HG03108 (cell line): ENCODE data around the gene TXLNG.

ENCODE experiments used
- ATAC-seq: cut with Tn5 transposase; IDR thresholded peaks from one replicate; pipeline ENCODE4 v1.9.1; 2021; ENCODE audit warnings: moderate library complexity; ENCODE audit not compliant: unreplicated experiment

The TXLNG gene

DNA sequence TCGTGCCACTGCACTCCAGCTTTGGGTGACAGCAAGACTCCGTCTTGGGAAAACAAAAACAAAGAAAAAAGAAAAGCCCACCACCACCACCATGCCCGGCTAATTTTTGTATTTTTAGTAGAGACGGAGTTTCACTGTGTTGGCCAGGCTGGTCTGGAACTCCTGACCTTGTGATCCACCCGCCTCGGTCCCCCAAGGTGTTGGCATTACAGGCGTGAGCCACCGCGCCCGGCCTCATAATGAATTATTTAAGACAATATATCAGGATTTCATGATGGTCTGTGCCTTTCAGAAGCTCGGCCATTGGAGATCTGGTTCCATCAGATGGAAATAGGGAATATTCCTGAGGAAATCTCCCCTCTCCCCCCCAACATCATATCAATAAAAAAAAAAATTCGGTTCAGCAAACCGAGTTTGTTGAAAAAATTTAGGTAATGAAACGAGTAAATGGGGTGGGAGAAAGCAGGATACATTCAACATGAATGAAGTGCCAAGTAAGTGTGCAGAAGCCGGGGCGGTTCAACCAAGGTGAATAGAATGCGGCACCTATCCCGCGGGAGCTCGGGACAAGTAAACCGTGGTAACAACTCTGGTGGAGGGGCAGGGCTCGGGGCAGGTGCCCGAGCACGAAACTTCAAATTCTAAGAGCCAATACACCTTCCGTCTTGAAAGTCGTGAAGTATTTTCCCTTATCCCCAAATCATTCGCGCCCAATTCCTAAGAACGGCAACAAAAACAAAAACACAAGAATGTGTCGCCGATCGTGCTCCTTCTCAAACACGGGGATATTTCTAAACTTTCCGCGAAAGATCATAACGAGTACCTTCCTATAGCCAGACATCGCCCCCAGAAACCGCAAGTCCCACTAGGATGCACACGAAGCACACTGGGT is 773 bp upstream of the TXLNG start:
- no peak for ATAC-seq

DNA sequence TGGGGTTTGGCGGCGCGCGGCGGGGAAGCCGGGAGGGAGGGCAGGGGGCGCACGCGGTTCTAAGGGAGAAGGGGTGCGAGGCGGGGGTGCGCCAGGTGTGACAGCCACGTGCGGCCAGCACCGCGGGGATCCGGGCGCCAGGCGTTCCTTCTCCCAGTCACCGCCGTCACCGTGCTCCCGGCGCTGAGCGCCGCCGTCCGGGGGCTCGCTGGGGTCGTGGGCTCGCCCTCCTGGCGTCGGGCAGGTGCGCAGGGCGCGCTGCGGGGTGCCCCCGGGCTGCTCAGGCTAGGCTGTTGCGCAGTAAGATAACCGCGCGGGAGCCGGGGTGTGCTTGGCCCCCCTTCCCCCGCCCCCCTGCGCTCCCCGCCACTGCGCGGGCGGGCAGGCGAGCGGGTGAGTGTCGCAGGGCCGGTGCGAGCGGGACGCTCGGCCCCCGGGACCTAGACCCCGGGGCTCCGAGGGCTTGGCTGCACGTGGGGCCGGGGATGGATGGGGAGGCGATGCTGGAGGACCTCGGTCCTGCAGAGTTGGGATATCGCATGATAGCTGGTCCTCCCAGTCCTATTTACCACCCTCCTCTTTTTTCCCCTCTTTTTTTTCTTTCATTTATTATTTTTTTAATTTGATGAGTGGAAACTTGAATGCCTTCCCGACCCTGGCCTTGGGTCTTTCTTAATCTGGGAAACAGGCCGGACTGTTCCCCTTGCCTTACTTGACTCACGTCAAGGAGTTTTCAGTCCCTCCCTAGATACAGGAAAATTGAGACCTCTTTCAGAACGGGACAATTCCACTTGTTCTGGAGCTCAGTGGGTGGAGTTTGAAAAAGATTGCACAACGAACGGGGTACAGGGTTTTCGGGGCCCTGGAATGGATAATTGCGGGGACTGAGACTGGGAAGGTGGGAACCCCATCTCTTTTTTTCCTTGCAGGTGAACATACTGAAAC is 797 bp downstream of the TXLNG start:
- ATAC-seq = no peak

DNA sequence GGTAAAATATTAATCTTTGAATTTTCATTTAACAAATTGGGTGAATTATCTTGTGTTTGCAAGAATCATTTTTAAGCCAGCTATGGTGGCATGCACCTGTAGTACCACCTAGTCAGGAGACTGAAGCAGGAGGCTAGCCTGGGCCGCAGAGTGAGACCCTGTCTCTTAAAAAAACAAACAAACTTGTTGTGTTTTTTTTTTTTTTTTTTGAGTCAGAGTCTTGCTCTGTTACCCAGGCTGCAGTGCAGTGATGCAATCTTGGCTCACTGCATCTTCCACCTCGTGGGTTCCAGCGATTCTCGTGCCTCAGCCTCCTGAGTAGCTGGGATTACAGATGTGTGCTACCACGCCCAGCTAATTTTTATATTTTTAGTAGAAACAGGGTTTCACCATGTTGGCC is 2.2 kb downstream of the TXLNG start:
- ATAC-seq = no peak

DNA sequence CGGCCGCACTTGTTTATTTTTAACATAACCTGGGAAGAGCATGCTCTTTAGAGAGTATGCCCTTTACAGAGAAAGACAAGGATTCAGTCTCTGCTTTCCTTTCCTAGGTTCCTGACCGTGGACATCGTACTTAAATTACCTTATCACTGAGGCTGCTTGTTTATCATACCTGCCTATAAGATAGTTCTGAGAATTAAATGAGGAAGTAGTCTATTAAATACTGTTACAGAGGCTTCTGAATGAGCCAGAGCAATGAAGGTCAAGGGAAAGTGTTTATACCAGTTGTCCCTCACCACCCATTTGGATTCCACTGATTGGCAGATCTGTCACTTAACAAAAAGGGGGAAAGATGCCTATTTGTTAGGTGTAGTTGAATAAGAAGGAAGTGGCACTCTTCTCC is 10.0 kb downstream of the TXLNG start:
- no peak for ATAC-seq

DNA sequence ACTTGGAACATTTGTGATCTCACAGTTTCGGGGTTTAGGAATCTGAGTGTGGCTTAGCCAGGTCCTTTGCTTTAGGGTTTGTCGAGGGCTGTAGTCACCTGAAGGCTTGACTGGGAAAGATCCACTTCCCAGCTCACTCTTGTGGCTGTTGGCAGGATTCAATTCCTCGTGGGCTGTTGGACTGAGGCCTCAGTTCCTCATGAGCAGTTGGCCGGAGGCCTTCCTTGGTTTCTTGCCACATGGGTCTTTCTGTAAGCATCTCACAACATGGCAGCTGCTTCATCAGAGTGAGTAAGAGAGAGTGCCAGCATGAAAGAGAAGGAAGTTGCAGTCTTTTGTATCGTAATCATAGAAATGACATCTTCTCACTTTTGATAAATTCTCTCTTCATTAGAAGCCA is 11.1 kb downstream of the TXLNG start:
- ATAC-seq = no peak

DNA sequence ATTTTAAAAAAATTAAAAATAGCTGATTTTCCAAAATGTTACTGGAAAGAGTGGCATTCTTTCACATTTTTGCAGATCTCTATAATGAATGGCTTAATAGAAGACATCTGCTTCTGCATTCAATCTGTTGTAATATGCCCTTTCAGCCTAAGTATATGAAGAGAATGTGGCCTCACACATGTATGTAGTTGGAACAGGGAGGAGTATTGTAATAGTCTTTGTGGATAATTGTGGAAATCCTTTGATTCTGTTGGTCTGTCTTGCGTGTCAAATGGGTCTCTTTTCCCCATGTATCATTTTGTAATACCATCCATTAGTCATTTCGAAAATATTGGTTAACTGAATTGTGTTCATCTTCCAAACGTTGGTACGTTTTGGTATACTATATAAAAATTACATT is 11.6 kb downstream of the TXLNG start:
- ATAC-seq = no peak

DNA sequence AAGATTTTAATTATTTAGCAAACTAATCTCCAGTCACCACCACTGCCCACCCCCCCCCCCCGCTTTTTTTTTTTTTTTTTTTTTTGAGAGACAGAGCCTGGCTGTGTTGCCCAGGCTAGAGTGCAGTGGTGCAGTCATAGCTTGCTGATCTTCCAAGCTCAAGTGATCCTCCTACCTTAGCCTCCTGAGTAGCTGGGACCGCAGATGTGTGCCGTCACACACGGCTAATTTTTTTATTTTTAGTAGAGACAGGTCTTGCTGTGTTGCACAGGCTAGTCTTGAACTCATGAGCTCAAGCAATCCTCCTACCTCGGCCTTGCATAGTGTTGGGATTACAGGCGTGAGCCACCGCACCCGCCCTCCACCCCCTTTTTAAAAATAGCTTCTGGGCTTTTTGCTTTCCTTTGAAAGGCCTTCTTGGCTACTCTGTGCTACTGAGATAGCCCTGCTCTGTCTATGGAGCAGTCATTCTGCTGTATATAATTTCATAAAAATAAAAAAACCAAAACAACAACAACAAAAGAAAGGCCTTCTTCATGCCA is 18.7 kb downstream of the TXLNG start:
- peak; percentile 61 for ATAC-seq

DNA sequence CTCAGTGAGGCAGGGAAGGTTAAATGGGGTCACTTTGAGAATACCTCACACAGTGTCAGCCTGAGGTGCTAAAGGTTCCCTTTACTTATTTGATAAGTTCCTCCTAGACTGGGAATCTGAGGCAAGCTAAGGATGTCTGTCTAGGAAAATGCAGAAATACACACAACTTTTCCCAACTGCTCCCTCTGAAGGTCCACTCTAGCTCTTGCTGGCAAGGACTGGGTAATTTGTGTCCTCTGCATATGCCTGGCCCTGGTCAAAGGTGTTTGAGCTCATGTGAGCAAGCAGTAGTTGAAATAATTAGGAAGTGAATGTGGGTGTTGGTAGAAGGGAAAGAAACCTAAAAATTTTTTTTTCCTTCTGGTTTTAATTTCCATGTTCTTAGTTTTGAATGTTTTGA is 21.3 kb downstream of the TXLNG start:
- no peak for ATAC-seq

DNA sequence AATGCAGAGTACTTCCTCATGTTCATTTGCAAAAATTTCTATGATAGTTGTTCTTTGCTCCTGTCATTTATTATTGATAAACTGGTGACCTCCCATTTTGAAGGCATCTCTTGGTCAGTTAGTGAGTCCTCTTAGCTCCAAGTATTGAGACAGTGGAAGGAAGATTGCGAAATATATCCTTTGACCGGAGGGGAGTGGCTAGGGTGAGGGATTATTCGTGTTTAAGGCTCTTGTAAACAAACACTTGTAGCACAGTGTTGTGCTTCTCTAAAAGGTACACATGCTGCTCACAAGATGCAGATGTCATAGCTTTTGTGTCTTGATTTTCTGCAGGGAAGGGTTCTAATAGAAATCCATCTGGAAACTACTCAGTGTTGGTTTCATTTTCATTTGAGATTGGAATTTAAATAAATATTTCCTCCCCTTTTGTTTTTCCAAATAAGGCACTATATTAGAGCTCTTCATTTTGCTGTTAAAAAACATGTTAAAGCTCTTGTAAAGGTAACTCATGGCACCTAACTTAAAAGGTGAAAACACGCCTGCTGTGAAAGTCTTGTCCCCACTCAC is 21.8 kb downstream of the TXLNG start:
- ATAC-seq = no peak

DNA sequence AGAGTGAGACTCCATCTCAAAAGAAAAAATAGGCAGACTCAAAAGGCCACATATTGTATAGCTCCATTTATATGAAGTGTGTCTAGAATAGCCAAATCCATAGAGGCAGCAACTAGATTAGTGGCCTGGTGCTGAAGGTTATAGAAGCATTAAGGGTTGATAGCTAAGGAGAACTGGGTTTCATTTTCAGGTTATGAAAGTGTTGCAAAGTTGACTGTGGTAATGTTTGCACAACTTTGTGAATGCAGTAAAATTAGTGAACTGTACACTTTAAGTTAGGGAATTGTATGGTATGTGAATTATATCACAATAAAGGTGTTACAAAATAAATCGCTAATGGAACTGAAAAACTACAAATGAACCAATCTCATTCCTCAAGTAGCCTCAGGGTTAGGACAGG is 28.3 kb downstream of the TXLNG start:
- no peak for ATAC-seq

DNA sequence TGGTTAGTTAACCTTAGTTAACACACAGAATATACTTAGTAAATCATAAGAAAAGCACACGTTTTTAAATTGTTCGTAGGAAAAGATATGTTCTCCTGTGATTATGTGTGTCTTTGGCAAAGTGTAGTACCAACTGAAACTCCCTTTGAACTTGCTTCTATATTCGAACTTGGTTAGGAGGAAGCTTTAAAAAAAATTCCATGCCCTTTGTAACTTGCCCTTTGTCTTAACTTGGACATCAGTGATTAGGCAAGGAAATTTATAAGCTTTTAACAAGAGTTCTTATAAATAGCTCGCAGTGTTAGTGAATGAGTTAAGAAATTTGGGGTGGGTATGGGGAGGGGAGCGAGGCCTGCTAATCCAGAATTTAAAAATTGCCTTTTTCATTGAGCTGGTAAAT is 33.4 kb downstream of the TXLNG start:
- ATAC-seq = no peak

DNA sequence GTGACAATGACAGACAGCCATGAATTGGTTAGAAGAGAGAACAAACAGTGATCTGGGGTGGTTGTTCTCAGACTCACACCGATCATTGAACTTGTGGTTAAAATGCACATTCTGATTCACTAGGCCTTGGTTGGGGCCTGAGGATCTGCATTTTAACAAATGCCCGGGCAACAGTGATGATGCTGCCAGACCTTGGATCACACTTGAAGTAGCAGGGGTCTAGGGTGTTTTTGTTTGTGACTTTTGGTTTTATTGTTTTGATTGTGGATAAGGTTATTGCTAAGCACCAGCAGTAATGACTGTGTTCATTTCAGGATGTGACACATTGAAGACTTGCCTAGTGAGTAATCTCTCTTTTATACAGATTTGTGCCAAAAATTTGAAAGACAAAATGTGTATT is 36.5 kb downstream of the TXLNG start:
- ATAC-seq = no peak

DNA sequence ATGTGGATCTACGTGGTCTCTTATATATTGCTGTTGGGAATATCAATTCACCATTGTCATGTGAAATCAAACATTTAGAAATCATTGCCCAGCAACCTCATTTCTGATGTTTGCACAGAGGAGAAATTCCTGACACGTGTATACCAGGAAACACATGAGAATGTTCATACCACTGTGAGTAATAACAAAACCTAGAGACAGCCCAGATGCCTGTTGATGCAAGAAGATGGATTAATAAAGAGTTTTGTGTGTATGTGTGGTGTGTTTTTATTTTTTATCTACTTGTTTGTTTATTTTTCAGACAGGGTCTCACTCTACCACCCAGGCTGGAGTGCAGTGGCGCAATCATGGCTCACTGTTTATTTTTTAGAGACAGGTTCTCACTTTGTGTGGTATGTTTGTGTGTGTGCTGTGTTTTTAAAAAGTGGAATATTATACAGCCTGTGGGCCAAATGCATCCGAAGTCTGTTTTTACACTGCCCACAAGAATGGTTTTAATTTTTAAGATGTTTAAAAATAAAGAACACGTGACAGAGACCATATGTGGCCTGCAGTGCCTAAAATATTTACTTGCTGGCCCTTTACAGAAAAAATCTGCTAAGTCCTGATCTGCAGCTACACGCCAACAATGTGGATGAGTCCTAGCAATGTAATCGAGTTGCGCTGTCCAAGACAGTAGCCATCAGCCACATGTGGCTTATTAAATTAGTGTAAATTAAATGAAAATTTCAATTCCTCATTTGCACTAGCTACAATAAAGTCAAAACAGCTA is 39.2 kb downstream of the TXLNG start:
- ATAC-seq = no peak

DNA sequence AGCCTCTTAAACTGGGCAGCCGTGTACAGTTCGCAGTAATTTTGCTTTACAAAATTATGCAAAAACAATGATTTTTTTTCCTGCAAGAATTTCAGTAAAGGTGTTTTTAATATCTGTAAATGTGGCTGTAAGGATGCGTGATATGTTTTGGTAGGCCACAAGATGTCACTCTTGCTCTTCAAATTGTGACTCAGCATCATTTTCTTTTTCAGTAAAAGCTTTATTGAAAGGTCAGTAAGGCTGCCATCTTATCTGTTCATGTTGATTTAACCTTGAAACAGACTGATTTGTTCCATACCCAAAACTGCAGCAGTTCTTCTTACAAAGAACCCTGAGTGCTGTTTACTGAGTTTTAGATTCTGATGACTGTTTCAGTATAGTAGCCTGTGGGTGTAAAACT is 39.9 kb downstream of the TXLNG start:
- ATAC-seq = no peak

DNA sequence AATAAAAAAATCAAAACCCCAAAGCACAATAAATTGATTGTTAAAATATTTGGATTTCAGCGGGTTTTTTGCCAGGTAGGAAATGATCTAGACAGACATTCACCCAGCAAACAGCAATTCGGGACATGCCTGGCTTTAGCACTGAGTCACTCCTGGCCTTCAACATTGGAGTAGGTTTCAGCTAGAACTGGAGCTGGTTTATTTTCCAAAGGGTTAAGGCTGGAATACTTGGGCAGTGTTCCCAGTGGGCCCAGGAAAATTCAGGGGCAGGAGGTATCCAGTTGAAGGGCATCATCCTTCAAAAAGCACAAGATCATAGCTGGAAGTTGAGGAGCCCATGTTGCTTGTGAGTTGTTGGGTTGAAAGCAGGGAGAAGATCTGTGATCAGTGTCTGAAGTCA is 41.0 kb downstream of the TXLNG start:
- no peak for ATAC-seq

DNA sequence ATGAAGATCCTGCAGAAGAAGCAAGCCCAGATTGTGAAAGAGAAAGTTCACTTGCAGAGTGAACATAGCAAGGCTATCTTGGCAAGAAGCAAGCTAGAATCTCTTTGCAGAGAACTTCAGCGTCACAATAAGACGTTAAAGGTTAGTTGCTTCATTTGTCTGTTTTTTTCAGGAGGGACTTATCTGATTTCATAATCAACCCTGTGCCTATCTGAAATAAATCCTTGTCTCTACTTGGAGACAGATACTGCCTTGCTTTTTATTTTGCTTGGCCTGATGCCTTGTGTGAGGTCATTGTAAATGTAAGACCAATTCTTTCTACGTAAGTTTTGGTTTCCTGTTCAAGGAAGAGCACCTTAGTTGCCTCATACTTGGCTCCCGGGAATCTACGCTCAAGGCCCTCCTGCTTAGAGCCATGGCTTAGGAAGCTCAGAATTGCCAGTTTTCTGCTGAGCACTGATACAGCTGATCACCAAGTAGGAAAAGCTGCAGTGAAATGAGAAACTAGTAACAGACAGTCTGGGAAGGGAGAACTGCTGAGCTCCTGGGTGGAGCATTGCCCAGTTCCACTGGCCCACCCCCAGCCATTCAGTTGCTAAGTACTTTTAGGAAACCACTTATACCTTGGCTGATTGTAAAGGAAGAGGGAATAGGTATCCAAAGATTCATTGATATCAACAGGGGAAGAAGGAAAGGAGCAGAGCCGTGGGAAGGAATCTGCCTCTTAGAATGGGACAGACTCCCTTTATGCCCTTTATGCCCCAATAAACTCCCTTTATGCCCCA is 42.0 kb downstream of the TXLNG start:
- no peak for ATAC-seq

DNA sequence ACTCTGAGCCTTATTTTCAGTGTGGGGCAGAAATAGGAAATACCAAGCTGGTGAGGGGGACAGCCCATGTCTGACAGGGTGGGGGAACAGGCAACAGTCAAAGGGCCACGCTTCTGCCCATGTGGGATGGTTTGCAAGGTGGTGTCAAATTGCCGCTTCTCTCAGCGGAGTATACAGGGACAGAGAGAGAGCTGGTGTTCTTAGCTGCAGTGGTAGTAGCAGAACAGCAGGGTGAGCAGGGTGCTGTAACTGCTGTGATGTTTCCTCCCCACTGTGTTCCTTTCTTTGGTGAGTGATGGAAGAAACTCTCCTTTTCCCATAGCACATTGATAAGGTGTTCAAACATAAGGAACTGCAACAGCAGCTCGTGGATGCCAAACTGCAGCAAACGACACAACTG is 46.0 kb downstream of the TXLNG start:
- no peak for ATAC-seq

DNA sequence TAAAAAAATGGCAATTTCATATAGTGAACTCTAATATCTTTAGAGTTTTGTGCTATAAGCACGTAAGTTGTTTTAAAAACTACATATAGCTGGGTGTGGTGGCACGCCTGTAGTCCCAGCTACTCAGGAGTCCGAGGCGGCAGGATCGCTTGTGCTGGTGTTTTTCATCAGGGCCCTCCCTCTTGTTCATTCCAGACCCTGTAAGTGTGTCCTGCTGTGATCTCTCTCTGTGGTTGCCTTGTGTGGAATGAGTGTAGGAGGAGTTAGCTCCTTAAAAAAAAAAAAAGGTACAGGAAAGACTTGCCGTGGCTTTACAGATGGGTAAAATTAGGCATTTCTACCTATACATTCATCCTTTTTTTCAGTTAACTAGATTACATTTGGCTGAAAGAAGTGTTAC is 48.5 kb downstream of the TXLNG start:
- ATAC-seq = no peak

DNA sequence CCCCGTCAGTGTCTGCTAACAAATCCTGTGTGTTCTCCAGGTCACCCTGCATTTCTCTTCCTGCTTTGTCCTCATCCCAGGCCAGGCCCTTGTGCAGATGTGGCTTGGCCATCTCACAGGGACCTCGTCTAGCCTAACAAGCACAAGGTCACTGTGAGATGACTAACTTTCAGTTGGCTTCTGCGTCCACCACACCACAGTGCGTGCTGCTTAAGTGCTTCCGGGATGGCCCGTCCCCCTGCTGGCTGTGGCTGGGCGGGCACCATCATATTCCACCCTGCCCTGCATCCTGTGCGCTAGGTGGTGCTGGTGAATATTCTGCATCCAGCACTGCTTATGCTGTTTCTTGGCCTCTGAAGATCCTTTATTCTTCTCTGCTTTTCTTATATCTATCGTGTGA is 50.1 kb downstream of the TXLNG start:
- ATAC-seq = no peak
